Measurements from ENCODE around the gene NAXE. TPM values are rescaled to one million over a fixed set of nuclear protein-coding genes. Genes with fewer than 3 reads are reported as not detected.
"Not testable (repeated sequence)": the region's sequence is repeated elsewhere in the genome, so short reads cannot be mapped to it uniquely, and the experiment has no call there.

The NAXE gene
- total RNA-seq, 1 donor from 2014 or later, result 32.8 TPM

DNA sequence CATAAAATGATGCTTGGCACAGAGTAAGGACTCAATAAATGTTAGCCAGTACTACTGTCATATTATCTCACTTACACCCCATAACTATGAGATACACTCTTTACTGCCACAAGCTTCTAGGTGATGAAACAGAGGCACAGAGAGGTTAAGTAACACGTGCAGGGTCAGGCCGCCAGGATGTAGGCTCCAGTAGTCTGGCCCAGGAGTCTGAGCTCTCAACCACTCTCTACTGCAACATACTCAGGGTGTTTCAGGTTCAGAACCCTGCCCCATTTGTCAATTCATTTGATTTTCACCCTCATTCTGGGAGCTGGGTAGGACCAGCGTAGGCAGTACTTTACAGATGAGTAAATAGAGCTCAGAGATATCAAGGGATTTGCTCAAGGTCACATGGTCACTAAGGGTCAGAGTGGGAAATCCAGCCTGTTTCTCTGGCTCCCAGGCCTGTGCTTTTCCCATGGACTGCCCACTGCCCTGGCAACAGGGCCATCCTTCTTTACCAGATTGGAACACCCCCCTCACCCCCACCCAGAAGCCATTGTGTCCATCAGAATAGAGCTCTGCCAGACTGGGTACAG is 40.4 kb upstream of the NAXE start:
- Histone ChIP-seq H3K79me2 (ENCODE audit: low read depth) (no peaks in the 10 kb centered on the region), H3K36me3 (no peaks in the 10 kb centered on the region), H4K20me1 (ENCODE audit: low read depth) (no peaks in the 10 kb centered on the region), H3K4me1 (no peaks in the 10 kb centered on the region), H3K9me3 (ENCODE audit: low read depth) (no peaks in the 10 kb centered on the region), H2AFZ (replicated peaks) (no peak overlapping the region), H3K27me3 (no peaks in the 10 kb centered on the region), H3F3A (ENCODE audit: low read depth) (no peaks in the 10 kb centered on the region), H3K4me2 (no peak overlapping the region), H3K4me3 (no peak overlapping the region), H3K27ac (no peak overlapping the region), H3K9ac (no peak overlapping the region)
- Mint-ChIP-seq H3K4me3 (no peak overlapping the region), H3K27ac (no peak overlapping the region), H3K4me1 (no peaks in the 10 kb centered on the region), H3K9me3 (no peaks in the 10 kb centered on the region), H3K36me3 (peaks cover 26% of the 10 kb centered on the region), H3K27me3 (ENCODE audit: insufficient read depth, low read depth) (peaks cover 9% of the 10 kb centered on the region)
- DNase-seq (ENCODE audit: low spot score), result no peak
- TF ChIP-seq, protein P1, sequence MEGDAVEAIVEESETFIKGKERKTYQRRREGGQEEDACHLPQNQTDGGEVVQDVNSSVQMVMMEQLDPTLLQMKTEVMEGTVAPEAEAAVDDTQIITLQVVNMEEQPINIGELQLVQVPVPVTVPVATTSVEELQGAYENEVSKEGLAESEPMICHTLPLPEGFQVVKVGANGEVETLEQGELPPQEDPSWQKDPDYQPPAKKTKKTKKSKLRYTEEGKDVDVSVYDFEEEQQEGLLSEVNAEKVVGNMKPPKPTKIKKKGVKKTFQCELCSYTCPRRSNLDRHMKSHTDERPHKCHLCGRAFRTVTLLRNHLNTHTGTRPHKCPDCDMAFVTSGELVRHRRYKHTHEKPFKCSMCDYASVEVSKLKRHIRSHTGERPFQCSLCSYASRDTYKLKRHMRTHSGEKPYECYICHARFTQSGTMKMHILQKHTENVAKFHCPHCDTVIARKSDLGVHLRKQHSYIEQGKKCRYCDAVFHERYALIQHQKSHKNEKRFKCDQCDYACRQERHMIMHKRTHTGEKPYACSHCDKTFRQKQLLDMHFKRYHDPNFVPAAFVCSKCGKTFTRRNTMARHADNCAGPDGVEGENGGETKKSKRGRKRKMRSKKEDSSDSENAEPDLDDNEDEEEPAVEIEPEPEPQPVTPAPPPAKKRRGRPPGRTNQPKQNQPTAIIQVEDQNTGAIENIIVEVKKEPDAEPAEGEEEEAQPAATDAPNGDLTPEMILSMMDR (IDR thresholded peaks at IDR 0.05), result no peak
- no peak for TF ChIP-seq EZH2phosphoT487 (IDR thresholded peaks at IDR 0.05)
- TF ChIP-seq EZH2 (IDR thresholded peaks at IDR 0.05), result no peak

DNA sequence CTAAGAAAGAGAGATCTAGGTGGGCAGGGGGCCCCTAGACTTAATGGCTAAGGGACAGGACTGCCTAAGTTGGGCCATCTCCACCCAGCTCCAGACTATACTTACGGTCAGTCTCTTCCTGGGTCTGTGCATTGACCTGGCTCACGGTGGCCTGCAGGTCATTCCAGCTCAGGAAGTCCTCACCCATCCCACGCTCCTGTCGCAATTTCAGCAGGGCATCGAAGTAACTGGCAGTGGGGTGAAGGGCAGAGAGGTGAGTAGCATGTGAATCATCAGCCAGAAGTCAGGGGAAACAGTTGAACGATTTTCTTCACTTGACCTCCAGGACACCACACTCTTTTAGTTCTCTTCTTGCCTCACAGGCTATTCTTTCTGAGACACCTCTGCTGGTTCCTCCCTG is 39.7 kb upstream of the NAXE start:
- Histone ChIP-seq H3K4me1 (no peaks in the 10 kb centered on the region), H3K79me2 (ENCODE audit: low read depth) (no peaks in the 10 kb centered on the region), H3K27ac (no peak overlapping the region), H3K4me2 (no peak overlapping the region), H4K20me1 (ENCODE audit: low read depth) (no peaks in the 10 kb centered on the region), H2AFZ (replicated peaks) (no peak overlapping the region), H3K9ac (no peak overlapping the region), H3K27me3 (no peaks in the 10 kb centered on the region), H3K36me3 (no peaks in the 10 kb centered on the region), H3K9me3 (ENCODE audit: low read depth) (no peaks in the 10 kb centered on the region), H3F3A (ENCODE audit: low read depth) (no peaks in the 10 kb centered on the region), H3K4me3 (no peak overlapping the region)
- Mint-ChIP-seq H3K4me3 (no peak overlapping the region), H3K27ac (no peak overlapping the region), H3K27me3 (ENCODE audit: insufficient read depth, low read depth) (peaks cover 12% of the 10 kb centered on the region), H3K4me1 (no peaks in the 10 kb centered on the region), H3K9me3 (no peaks in the 10 kb centered on the region), H3K36me3 (peaks cover 23% of the 10 kb centered on the region)
- TF ChIP-seq EZH2 (IDR thresholded peaks at IDR 0.05), result no peak
- TF ChIP-seq, protein P1 (IDR thresholded peaks at IDR 0.05), result no peak
- no peak for DNase-seq (ENCODE audit: low spot score)

DNA sequence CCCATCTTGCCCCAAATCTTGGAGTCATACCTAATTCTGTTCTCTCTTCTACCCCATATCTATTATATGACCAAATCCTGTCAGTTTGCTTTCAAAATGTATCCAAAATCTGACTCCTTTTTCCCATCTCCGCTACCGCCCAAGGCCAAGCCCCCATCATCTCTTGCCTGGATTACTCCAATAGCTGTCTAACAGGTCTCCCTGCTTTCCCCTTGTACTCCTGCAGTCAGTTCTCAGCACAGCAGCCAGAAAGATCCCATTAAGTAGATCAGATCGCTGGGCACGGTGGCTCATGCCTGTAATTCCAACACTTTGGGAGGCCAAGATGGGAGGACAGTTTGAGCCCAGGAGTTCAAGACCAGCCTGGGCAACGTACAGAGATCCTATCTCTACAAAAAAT is 39.1 kb upstream of the NAXE start:
- Histone ChIP-seq H3K9me3 (ENCODE audit: low read depth) (no peaks in the 10 kb centered on the region), H3K4me3 (no peak overlapping the region), H2AFZ (replicated peaks) (no peak overlapping the region), H3K4me1 (no peaks in the 10 kb centered on the region), H3K4me2 (no peak overlapping the region), H3K9ac (no peak overlapping the region), H4K20me1 (ENCODE audit: low read depth) (no peaks in the 10 kb centered on the region), H3K27ac (no peak overlapping the region), H3K79me2 (ENCODE audit: low read depth) (no peaks in the 10 kb centered on the region), H3F3A (ENCODE audit: low read depth) (no peaks in the 10 kb centered on the region), H3K36me3 (no peaks in the 10 kb centered on the region), H3K27me3 (no peaks in the 10 kb centered on the region)
- TF ChIP-seq, protein P1 (IDR thresholded peaks at IDR 0.05), result no peak
- TF ChIP-seq EZH2phosphoT487 (IDR thresholded peaks at IDR 0.05) (no peak), EZH2 (IDR thresholded peaks at IDR 0.05) (no peak)
- H3K27me3 Mint-ChIP-seq (ENCODE audit: insufficient read depth, low read depth), result peaks cover 12% of the 10 kb centered on the region
- H3K9me3 Mint-ChIP-seq, result no peaks in the 10 kb centered on the region
- H3K4me3 Mint-ChIP-seq, result no peak overlapping the region
- H3K4me1 Mint-ChIP-seq, result no peaks in the 10 kb centered on the region
- H3K27ac Mint-ChIP-seq, result no peak overlapping the region
- H3K36me3 Mint-ChIP-seq, result peaks cover 17% of the 10 kb centered on the region
- no peak for DNase-seq (ENCODE audit: low spot score)

DNA sequence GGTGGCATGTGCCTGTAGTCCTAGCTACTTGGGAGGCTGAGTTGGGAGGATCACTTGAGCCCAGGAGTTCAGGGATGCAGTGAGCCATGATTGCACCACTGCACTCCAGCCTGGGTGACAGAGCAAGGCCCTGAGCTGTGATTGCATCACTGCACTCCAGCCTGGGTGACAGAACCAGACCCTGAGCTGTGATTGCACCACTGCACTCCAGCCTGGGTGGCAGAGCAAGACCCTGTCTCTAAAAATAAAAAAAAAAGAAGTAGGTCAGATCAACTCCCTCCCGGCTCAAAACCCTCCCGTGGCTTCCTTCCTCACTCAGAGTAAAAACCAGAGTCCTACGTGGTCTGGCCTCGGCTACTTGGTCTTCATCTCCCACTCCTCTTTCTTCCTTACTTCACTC is 38.6 kb upstream of the NAXE start:
- not testable (repeated sequence) for H4K20me1 ChIP-seq (ENCODE audit: low read depth); H3K9me3 ChIP-seq (ENCODE audit: low read depth); H3K9me3 Mint-ChIP-seq; H3K4me1 Mint-ChIP-seq; H3K27me3 Mint-ChIP-seq (ENCODE audit: insufficient read depth, low read depth); H3K9ac ChIP-seq; H3K27me3 ChIP-seq; H3K36me3 ChIP-seq; H3K4me1 ChIP-seq; H2AFZ ChIP-seq (replicated peaks); H3K79me2 ChIP-seq (ENCODE audit: low read depth); H3K27ac Mint-ChIP-seq; H3K4me3 ChIP-seq; DNase-seq (ENCODE audit: low spot score); H3F3A ChIP-seq (ENCODE audit: low read depth); H3K27ac ChIP-seq; H3K4me3 Mint-ChIP-seq; H3K4me2 ChIP-seq
- peaks cover 15% of the 10 kb centered on the region for H3K36me3 Mint-ChIP-seq

Data from neural progenitor cell (in vitro differentiated cells).